ENCODE results near the gene LELP1.

GRCh38 chr1:153210206-153210605, 7.0 kb downstream of the LELP1 start:
- no peak for TF ChIP-seq CTCF (IDR thresholded peaks at IDR 0.05)
- TF ChIP-seq POLR2A (IDR thresholded peaks at IDR 0.05), result no peak

Data from uterus (tissue), 2 donors.